SK-N-MC (cell line): ENCODE results near the gene ITGB2.

Source experiments
- EZH2 ChIP-seq: fragments of 200-600 bp; sonication (generic); IDR thresholded peaks from one replicate; pipeline ENCODE4 v1.6.1; 2017; ENCODE audit warnings: antibody characterized with exemption
- POLR2AphosphoS5 ChIP-seq: IDR thresholded peaks from 2 replicates; pipeline ENCODE4 v1.6.1; 2012; ENCODE audit warnings: mild to moderate bottlenecking, low read depth, low read length, borderline replicate concordance

DNA sequence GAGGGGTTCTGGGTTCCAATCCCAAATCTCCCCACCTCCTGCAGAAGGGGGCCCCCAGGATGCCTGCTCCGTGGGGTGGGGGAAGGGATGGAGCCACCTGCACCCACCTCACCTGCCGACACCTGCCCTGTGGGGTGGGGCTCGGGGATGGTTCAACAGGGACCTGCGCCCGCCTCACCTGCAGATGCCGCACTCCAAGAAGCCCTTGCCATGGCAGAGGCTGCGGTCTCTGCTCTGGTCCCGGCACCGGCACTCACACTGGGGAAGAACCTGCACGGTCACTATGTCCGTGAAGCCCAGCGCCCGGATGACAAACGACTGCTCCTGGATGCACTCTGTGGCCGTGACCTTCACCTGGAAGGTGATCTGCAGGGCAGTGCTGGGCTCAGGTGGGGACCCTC, 29.1 kb downstream of the ITGB2 start:
- TF ChIP-seq EZH2 (no peak), POLR2AphosphoS5 (no peak)
